ENCODE results near the gene ATP6V1G2.

ATP6V1G2 gene

GRCh38 chr6:31575335-31575901, 29.0 kb upstream of the ATP6V1G2 start, which contains the start of gene TNF:
Gene TNF (plus strand): TSS chr6:31575565. CDS start chr6:31575742, 177 bp downstream.
- DNase-seq: peak in 1 of 2 experiments; percentile 12

GRCh38 chr6:31574106-31575061, 28.0 kb upstream of the ATP6V1G2 start:
- DNase-seq: no peak

GRCh38 chr6:31573239-31574105, 27.1 kb upstream of the ATP6V1G2 start:
- DNase-seq: no peak

GRCh38 chr6:31572041-31572911, 25.9 kb upstream of the ATP6V1G2 start, which contains the start of gene LTA:
Gene LTA (plus strand): TSS chr6:31572289. CDS start chr6:31572743, 454 bp downstream.
- no peak for DNase-seq

GRCh38 chr6:31569861-31570536, 23.6 kb upstream of the ATP6V1G2 start:
- DNase-seq: no peak

GRCh38 chr6:31568537-31568961, 22.1 kb upstream of the ATP6V1G2 start:
- DNase-seq: no peak

- DNase-seq: no peak
Measured at GRCh38 chr6:31567531-31568370, 21.3 kb upstream of the ATP6V1G2 start.

- no peak for DNase-seq
Measured at GRCh38 chr6:31560697-31561058, 14.3 kb upstream of the ATP6V1G2 start.

- DNase-seq: no peak
Measured at GRCh38 chr6:31559958-31560696, 13.7 kb upstream of the ATP6V1G2 start.

- no peak for DNase-seq
Measured at GRCh38 chr6:31559606-31559957, 13.2 kb upstream of the ATP6V1G2 start.

GRCh38 chr6:31558631-31559500, 12.5 kb upstream of the ATP6V1G2 start:
- DNase-seq: no peak

- DNase-seq: no peak
Measured at GRCh38 chr6:31558318-31558625, 11.9 kb upstream of the ATP6V1G2 start.

GRCh38 chr6:31557443-31558317, 11.3 kb upstream of the ATP6V1G2 start:
- DNase-seq: no peak

- DNase-seq: no peak
Measured at GRCh38 chr6:31556307-31556706, 9.9 kb upstream of the ATP6V1G2 start.

GRCh38 chr6:31551371-31551770, 5.0 kb upstream of the ATP6V1G2 start:
- DNase-seq: peak in 1 of 2 experiments; percentile 22

- DNase-seq: no peak
Measured at GRCh38 chr6:31548544-31548873, 2.1 kb upstream of the ATP6V1G2 start.

GRCh38 chr6:31547727-31548543, 1.5 kb upstream of the ATP6V1G2 start:
- DNase-seq: no peak
